H9 (cell line): ENCODE measurements around the gene MORN1. TPM values are rescaled to one million over a fixed set of nuclear protein-coding genes. Genes with fewer than 3 reads are reported as not detected.

Experiments used
- DNase-seq: peaks from one replicate; pipeline ENCODE4 v3.0.0-alpha.2; 2017
- H2AFZ ChIP-seq: one replicate; pipeline ENCODE4 v1.6.1; 2013; ENCODE audit warnings: mild to moderate bottlenecking, low read length, control low read depth, moderate library complexity
- H2AK5ac ChIP-seq: 2 replicates; pipeline ENCODE4 v1.6.1; 2013; ENCODE audit warnings: low read length, control low read depth, mixed read lengths; ENCODE audit not compliant: insufficient read length
- H2BK120ac ChIP-seq: one replicate; pipeline ENCODE4 v1.6.1; 2013; ENCODE audit warnings: low read depth, mild to moderate bottlenecking, low read length, control low read depth, inconsistent platforms; ENCODE audit not compliant: poor library complexity, severe bottlenecking
- H2BK12ac ChIP-seq: 2 replicates; pipeline ENCODE4 v1.6.1; 2013; ENCODE audit warnings: low read length, control low read depth, mixed read lengths, low read depth; ENCODE audit not compliant: insufficient read length
- H2BK15ac ChIP-seq: 2 replicates; pipeline ENCODE4 v1.6.1; 2013; ENCODE audit warnings: low read depth, low read length, control low read depth
- H2BK20ac ChIP-seq: one replicate; pipeline ENCODE4 v1.6.1; 2013; ENCODE audit warnings: low read depth, mild to moderate bottlenecking, low read length, control low read depth, inconsistent platforms; ENCODE audit not compliant: poor library complexity, severe bottlenecking
- H2BK5ac ChIP-seq: 2 replicates; pipeline ENCODE4 v1.6.1; 2013; ENCODE audit warnings: low read length, control low read depth, mixed read lengths; ENCODE audit not compliant: insufficient read length
- H3K14ac ChIP-seq: 2 replicates; pipeline ENCODE4 v1.6.1; 2013; ENCODE audit warnings: low read length, control low read depth; ENCODE audit not compliant: insufficient read depth
- H3K18ac ChIP-seq: 2 replicates; pipeline ENCODE4 v1.6.1; 2013; ENCODE audit warnings: low read depth, mild to moderate bottlenecking, mixed read lengths, low read length, control low read depth; ENCODE audit not compliant: insufficient read length
- H3K23ac ChIP-seq: 2 replicates; pipeline ENCODE4 v1.6.1; 2013; ENCODE audit warnings: low read length, control low read depth, mixed read lengths, low read depth; ENCODE audit not compliant: insufficient read length
- H3K23me2 ChIP-seq: 2 replicates; pipeline ENCODE4 v1.6.1; 2013; ENCODE audit warnings: low read depth, mild to moderate bottlenecking, mixed read lengths, low read length, control low read depth; ENCODE audit not compliant: insufficient read length, poor library complexity, severe bottlenecking
- H3K27ac ChIP-seq: 2 replicates; pipeline ENCODE4 v1.5.1; 2013; ENCODE audit warnings: low read length, control low read depth, mixed read lengths, low read depth; ENCODE audit not compliant: insufficient read length
- H3K27me3 ChIP-seq: 2 replicates; pipeline ENCODE4 v1.6.1; 2013; ENCODE audit warnings: low read length, control low read depth, inconsistent platforms; ENCODE audit not compliant: insufficient read depth
- H3K4ac ChIP-seq: 2 replicates; pipeline ENCODE4 v1.6.1; 2013; ENCODE audit warnings: low read depth, mild to moderate bottlenecking, control low read depth, inconsistent platforms, low read length, moderate library complexity
- H3K4me1 ChIP-seq: 2 replicates; pipeline ENCODE4 v1.6.1; 2013; ENCODE audit warnings: low read length, control low read depth, inconsistent platforms; ENCODE audit not compliant: insufficient read depth
- H3K4me2 ChIP-seq: 2 replicates; pipeline ENCODE4 v1.6.1; 2013; ENCODE audit warnings: low read length, control low read depth, mixed read lengths; ENCODE audit not compliant: insufficient read length, insufficient read depth
- H3K56ac ChIP-seq: 2 replicates; pipeline ENCODE4 v1.6.1; 2013; ENCODE audit warnings: low read depth, mild to moderate bottlenecking, mixed read lengths, low read length, control low read depth; ENCODE audit not compliant: insufficient read length
- H3K79me1 ChIP-seq: 2 replicates; pipeline ENCODE4 v1.6.1; 2013; ENCODE audit warnings: low read depth, mild to moderate bottlenecking, moderate library complexity, low read length, control low read depth, inconsistent platforms; ENCODE audit not compliant: insufficient read depth, poor library complexity, severe bottlenecking
- H3K79me2 ChIP-seq: 2 replicates; pipeline ENCODE4 v1.6.1; 2013; ENCODE audit warnings: low read length, control low read depth, inconsistent platforms; ENCODE audit not compliant: insufficient read depth
- H3K9ac ChIP-seq: 2 replicates; pipeline ENCODE4 v1.6.1; 2013; ENCODE audit warnings: low read length, control low read depth, mixed read lengths; ENCODE audit not compliant: insufficient read length; ENCODE audit errors: extremely low read depth
- H3K9me3 ChIP-seq: one replicate; pipeline ENCODE4 v1.6.1; 2013; ENCODE audit warnings: low read depth, low read length, inconsistent platforms; ENCODE audit not compliant: control insufficient read depth
- H3T11ph ChIP-seq: one replicate; pipeline ENCODE4 v1.6.1; 2013; ENCODE audit warnings: mild to moderate bottlenecking, low read length, control low read depth, inconsistent platforms
- H4K20me1 ChIP-seq: one replicate; pipeline ENCODE4 v1.6.1; 2013; ENCODE audit not compliant: control insufficient read depth, insufficient read length, insufficient read depth
- H4K5ac ChIP-seq: 2 replicates; pipeline ENCODE4 v1.6.1; 2013; ENCODE audit warnings: low read depth, mild to moderate bottlenecking, mixed read lengths, low read length, control low read depth; ENCODE audit not compliant: insufficient read length
- H4K8ac ChIP-seq: replicated peaks from 2 replicates; pipeline ENCODE4 v1.6.1; 2013; ENCODE audit warnings: low read length, control low read depth, mixed read lengths, low read depth; ENCODE audit not compliant: insufficient read length
- H4K91ac ChIP-seq: 2 replicates; pipeline ENCODE4 v1.6.1; 2013; ENCODE audit warnings: low read depth, mild to moderate bottlenecking, moderate library complexity, mixed read lengths, low read length, control low read depth; ENCODE audit not compliant: insufficient read length
- H3K27ac Mint-ChIP-seq, 3 experiments: 2 replicates in 2 of 3; 3 replicates in 1 of 3; pipeline ENCODE4 v1.8.0; 2020 to 2021; ENCODE audit warnings: mixed read lengths in 3 of 3, mild to moderate bottlenecking in 1 of 3, moderate library complexity in 1 of 3
- H3K27me3 Mint-ChIP-seq: 2 replicates; pipeline ENCODE4 v1.8.0; 2021; ENCODE audit warnings: low read depth, mild to moderate bottlenecking, moderate library complexity, mixed read lengths
- H3K36me3 Mint-ChIP-seq, 3 experiments: 2 replicates in 2 of 3; 3 replicates in 1 of 3; pipeline ENCODE4 v1.8.0; 2020 to 2021; ENCODE audit warnings: low read depth in 3 of 3, mixed read lengths in 3 of 3; ENCODE audit not compliant: insufficient read depth in 1 of 3
- H3K4me1 Mint-ChIP-seq, 2 experiments: 2 replicates each; pipeline ENCODE4 v1.8.0; 2020; ENCODE audit warnings: mixed read lengths in 2 of 2
- H3K4me3 Mint-ChIP-seq, 2 experiments: 2 replicates in 1 of 2; 3 replicates in 1 of 2; pipeline ENCODE4 v1.8.0; 2020 to 2021; ENCODE audit warnings: mild to moderate bottlenecking in 2 of 2, mixed read lengths in 2 of 2, moderate library complexity in 1 of 2
- H3K9me3 Mint-ChIP-seq, 2 experiments: 2 replicates in 1 of 2; 3 replicates in 1 of 2; pipeline ENCODE4 v1.8.0; 2020; ENCODE audit warnings: mild to moderate bottlenecking in 2 of 2, mixed read lengths in 2 of 2, moderate library complexity in 1 of 2
- CTCF ChIP-seq: fragments of 200-600 bp; sonication (generic); conservative IDR thresholded peaks from 3 replicates; pipeline ENCODE4 v1.8.0; 2021; ENCODE audit warnings: antibody characterized with exemption, mild to moderate bottlenecking
- WGBS: extraction: QIAGEN DNeasy Blood & Tissue Kit; methylation state at CpG from one replicate; pipeline ENCODE4 v1.1.7; 2013; ENCODE audit warnings: missing lambda C conversion rate, low lambda C conversion rate, mixed read lengths; ENCODE audit not compliant: insufficient read length; ENCODE audit errors: extremely low coverage; 5-methylcytosine and 5-hydroxymethylcytosine counted together
- total RNA-seq: library from RNA; stranded (reverse); gene quantifications from 2 replicates; pipeline ENCODE4 v1.2.1, GENCODE V29; 2021

The MORN1 gene
- total RNA-seq, 1 experiment from 2014 or later = 12.7 TPM

- Histone ChIP-seq H2BK5ac (no peak overlapping the region), H2BK15ac (no peak overlapping the region), H3K9ac (no peak overlapping the region), H3K56ac (no peak overlapping the region), H4K5ac (no peak overlapping the region), H3K18ac (no peak overlapping the region), H3K4ac (no peak overlapping the region), H3K23me2 (no peaks in the 10 kb centered on the region), H2BK120ac (no peak overlapping the region), H3K14ac (no peak overlapping the region), H4K91ac (no peak overlapping the region), H4K20me1 (no peaks in the 10 kb centered on the region), H3K79me2 (no peaks in the 10 kb centered on the region), H4K8ac (no peak overlapping the region), H3K27ac (no peak overlapping the region), H2AFZ (no peak overlapping the region), H2AK5ac (no peak overlapping the region), H3K9me3 (no peaks in the 10 kb centered on the region), H3K79me1 (no peaks in the 10 kb centered on the region), H3K23ac (no peak overlapping the region), H3T11ph (no peak overlapping the region), H3K27me3 (no peaks in the 10 kb centered on the region), H2BK20ac (no peak overlapping the region), H3K4me2 (no peak overlapping the region), H3K4me1 (no peaks in the 10 kb centered on the region), H2BK12ac (no peak overlapping the region)
- no peak for TF ChIP-seq CTCF
- H3K9me3 Mint-ChIP-seq = no peaks in the 10 kb centered on the region
- DNase-seq = no peak
- H3K36me3 Mint-ChIP-seq = peaks cover 0 to 11% (median 0%) of the 10 kb centered on the region in 3 experiments; a peak in 3 of 7 replicates
- no CpG with 5 or more reads among the region's 14 CpGs for WGBS
- H3K4me3 Mint-ChIP-seq = no peak overlapping the region
- H3K4me1 Mint-ChIP-seq = peaks cover 3 to 4% of the 10 kb centered on the region in 2 experiments; a peak in 1 of 4 replicates
- 0 out of 7 replicates have a peak overlapping the region, but pooled peaks of 1 of the 3 experiments have one; percentile 9 for H3K27ac Mint-ChIP-seq
- H3K27me3 Mint-ChIP-seq = no peaks in the 10 kb centered on the region; the same call in 1 of the 2 replicates
Measured at GRCh38 chr1:2383576-2383975, 7.8 kb downstream of the MORN1 start.
